CD4-positive, alpha-beta T cell treated with Interleukin-15 for 1 hour (primary cell): Measurements from ENCODE around the gene A4GALT.

Source experiments
- DNase-seq: peaks from one replicate; pipeline ENCODE4 v3.0.0-alpha.2; 2020

Gene A4GALT

DNA sequence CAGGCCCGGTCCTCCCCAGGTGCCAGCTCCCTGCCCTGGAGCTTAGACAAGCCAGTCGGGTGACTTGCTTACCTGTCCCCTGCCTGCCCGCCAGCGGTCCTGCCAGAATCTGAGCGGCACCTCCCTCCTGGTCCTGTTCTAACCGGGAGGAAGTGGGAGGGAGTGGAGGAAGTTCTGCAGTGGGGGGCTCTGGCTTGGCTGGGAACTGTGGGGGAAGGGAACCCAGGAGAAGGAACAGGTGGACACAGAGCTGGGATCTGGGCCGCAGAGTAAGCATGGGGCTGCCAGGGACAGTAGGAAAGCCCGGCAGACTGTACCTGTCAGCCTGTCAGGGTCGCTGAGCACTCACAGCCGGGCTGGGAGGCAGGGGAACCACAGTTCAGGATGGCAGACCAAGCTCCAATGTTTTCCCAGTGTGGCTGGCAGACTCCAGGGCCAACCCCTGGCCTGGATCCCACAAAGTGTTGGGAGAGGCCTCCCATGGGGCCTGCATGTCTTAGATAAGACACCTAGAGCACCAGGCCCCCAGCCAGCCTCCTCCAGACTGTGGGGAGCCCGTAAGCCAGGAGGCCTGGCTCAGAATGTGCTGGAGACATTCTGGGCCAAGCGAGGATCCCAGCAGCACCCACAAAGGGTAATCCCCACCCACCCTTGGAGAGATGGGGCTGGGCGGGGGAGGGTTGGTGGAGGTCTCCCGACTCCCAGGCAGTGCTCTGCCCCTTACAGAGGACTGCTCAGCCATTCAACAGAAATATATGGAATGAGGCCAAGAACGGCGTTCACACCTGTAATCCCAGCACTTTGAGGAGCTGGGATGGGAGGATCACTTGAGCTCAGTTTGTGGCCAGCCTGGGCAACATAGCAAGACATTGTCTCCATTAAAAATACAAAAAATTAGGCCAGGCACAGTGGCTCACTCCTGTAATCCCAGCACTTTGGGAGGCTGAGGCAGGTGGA, 73.8 kb downstream of the A4GALT start:
- no peak for DNase-seq

DNA sequence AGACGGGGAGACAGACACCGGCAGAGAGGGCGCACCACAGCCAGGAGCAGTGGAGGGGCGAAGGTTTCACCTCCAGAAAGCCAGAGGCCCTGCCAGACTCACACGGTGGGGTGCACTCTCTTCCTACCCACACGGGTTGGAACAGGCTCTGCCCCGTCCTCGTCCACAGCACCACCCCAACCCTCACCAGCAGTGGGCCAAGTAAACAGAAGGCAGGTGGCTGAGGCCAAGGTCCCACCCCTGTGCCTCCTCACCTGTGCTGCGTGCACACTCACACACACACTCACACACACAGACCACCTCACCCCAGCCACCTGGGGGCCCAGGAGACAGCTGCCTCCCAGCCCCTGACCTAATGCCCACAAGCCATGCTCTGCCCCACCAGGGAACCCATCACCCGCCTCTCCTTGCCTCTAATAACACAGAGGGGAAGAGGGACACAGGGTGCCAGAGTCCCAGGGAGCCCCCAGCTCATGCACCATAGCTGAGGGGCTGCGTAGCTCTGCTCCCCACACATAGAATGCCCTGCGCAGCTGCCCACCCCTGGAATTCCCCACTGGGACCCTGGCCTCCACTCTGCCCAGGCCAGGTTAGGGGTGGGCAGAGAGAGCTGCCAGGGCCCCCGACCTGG, 74.6 kb downstream of the A4GALT start:
- no peak for DNase-seq

DNA sequence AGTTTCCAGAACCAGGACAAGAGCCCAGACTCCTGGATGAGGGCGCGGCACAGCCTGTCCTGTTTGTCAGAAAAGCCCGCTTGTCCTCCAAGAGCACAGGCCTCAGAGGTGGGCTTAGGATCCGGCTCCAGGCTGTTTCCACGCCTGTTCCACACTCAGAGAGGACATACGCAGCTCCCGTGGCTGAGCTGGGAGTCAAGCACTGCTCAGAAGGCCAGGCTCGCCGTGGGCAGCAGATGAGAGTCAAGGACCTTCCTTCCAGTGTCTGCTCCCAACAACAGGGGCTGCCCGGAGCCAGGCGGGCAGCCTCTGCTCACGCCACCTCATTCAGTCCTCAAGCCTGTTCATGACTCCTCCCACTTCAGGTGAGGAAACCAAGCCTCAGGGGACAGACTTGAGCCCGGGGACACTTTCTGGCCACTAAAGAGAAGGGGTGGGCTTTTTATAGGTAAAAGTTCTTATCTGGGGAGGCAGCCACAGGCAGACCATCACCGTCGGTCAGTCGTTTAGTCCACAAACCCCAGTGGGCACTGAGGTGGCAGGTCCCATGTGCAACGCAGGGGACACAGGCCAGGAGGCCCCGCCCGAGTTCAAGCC, 75.2 kb downstream of the A4GALT start:
- no peak for DNase-seq

DNA sequence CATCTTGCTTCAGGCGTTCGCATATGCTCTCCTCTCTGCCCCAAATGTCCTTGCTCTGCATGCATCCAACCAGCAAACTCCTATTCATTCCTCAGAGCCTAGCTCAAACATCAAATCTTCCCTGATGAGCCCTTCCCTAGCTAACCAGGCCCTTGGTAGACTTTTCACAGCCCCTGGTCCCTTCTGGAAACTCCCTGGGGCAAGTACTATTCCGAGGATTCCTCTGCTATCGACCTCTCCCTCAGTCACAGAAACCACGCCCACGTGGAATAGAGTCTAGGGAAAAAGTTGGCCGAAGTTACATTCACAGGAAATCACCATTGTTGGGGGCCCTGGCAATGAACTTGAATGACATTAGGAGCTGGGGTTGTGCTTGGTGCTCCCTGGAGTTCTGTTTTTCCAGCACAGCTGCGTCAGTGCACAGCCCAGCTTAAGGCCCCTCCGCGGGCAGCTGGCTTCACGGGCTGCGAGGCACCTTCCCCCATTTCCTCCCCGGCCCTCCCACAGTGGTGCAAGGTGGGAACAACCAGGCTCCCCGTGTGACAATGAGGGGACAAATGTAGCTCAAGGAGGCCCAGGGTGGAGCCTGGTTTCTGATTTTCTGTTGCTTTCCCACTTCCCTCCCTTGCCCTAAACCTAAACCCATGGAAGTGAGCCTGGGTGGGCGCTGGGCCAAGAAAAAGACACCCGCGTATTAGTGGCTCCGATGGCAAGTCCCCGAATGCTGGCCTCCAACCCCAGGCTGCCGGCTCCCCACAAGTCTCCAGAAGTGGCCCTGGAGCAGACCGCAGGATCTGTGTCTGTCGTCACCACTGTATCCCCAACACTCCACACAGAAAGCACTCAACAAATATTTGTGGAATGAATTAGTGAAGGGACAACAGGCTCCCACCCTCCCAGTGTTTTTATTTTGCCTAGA, 76.0 kb downstream of the A4GALT start:
- DNase-seq, result no peak

DNA sequence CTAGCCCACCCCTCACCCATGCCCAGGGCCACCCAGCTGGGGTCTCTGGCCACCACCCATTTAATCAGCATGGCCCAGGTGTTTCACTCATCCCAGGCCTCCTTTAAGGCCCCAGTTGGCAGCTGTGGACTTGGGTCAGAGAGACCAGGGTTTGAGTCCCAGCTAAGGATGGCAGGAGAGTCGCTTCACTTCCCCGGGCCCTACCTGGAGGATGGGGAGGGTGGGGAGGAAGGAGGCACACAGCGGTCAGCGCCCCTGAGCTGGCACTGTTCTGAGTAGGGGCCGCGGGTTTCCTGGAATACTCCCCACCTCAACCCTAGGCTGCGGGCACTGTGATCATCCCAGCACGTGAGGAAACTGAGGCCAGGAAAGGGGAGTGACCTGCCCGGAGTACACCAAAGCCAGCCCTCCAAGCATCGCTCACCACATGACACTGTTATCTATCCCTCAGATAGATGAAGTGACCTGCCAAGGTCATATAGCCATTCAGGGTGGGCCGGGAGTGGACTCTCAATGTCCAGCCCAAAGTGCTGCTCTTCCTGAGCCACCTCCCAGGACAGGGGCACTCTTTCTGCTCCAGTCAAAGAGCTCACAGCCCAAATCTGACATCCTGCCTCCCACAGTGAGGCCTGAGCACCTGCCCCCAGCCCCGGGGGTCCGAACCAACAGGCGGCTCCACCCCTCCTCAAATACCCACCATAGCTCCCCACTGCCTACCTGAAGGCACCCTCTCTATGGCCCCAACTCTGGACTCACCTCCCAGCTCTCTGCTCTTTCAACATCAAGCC, 76.8 kb downstream of the A4GALT start:
- no peak for DNase-seq

DNA sequence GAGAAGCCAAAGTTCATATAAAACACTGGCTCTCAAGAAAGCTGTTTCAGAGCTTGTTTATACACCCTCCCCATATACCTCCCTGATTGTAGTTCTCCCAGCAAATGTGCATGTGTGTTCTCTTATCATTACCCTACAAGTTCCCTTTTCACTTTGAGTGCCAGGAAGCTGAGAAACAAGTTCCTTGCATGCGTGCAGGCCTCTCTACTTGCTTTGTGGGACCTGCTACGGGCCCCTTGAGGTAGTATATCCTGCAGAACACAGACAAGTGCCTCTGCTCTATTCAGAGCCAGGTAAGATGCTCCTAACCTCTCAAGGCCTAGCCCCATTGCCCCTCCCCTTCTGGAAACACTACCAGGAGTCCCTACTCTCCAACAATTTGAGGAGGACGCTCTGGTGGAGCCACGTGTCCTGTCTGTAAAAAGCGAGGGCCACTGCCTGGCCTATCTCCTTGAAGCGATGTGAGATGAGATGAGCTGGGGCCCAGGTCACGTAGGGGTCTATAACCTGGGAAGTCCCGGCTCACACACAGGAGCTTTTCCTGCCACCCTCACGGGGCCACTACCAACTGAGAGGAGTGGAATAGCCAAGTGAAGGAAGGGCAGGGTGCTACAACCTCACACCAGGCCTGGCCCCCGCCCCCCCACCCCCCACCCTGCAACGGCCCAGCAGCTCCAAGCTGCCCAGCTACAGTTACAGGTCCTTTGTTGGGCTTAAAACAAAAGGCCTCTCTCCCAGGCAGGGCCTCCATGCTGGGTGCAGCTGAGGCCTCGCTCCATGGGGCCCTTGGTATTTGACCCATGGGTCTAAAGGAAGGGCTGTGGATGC, 77.7 kb downstream of the A4GALT start:
- no peak for DNase-seq
